ENCODE data around the gene CUEDC1.
"Not testable (repeated sequence)": the region's sequence is repeated elsewhere in the genome, so short reads cannot be mapped to it uniquely, and the experiment has no call there.

Gene CUEDC1

DNA sequence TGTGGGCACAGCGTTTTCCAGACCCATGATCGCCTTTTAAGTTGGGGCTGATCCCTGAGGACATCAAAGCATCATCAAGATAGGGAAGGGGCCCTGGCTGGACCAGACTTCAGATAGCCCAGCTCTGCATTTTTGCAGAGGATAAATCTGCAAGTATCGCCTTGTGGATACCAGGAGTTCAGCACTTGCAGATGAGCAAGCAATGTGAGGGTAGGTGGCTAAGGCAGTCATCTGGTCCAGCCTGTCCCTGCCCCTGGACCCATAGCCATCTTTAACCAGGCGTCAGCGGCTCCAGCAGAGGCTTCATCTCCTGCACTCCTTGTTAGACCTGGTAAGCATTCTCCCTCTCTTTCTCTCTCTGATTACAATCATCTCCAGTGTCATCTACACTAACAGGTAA, 96.4 kb downstream of the CUEDC1 start:
- DNase-seq = no peak

DNA sequence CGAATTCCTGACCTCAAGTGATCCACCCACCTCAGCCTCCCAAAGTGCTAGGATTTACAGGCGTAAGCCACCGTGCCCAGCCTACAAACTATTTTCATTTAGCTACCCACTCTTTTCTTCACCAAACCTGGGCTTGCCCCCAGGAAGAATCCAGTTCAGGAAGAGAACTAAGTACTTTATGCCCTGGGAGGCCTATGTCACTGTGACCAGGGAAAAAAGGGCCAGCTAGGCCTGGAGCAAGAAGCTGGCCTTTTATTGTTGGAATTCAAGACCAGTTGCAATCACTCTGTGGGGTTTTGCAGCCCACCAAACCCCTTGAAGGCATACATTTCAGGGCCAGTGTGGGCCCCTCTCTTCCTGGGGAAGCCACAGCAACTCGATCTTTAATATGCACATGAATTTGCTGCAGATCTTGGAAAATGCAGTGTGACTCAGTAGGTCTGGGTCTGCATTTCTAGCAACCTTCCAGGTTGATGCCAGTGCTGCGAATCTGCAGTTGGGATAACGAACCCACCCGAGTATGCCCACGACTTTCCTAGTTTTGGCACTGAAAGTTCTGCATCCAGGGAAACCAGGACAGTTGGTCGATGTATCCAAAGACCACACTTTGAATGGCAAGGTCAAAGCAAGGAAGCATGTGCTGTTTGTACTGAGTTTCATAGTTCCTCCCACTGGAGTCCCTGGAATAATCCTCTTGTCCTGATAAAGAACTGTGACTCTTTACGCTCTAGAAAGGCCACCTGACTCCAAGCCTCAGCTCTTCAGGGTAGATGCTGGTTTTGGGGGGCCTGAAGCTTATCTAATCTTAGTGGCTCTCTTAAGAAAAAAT, 98.2 kb downstream of the CUEDC1 start:
- DNase-seq = no peak

DNA sequence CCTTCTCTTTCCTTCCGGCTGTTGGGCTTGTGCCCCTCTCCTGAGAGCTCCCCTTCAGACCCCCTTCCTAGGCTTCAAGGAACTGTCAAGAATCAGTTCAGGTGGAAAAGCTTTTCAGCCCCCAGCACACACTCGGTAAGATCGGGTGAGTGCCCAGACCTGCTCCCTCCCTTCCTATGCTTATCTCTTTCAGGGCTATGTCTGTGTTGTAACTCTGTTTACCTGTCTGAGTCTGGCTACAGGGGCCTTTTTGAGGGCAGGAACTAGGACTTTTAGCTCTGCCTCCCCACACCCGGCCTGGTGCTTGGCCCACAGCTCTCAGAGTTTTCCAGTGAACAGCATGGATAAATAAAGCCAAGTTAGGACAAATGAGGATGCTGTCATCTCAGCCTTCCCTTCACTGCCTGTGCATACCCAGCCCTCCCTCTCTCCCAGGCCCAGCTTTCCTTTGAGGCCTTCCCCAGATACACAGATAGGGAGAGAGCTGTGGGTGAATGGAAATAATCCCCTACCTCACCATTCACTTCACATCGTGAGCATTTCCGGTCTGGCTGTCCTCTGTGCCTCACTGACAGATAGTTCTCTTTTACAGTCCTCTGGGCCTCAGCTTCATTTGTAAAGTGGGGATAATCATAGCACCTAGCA, 99.7 kb downstream of the CUEDC1 start:
- no peak for DNase-seq

DNA sequence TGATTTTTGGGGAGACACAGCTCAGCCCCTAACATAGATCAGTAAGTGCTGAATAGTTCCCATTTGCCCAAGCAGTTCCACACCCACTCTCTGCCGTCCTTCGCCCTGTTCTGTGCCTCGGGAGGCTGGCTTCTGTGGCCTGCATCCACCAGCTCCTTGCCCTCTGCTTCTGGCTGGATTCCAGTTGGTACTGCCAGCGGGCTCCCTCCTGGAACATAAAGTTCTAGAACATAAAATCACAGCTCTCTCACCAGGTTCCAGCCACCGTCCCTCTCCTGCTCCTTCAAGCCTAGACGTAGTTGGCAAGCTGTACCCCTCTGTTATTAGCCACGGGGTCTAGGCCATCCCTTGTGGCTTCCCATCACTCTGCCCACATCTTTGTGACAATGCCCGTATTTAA, 101.5 kb downstream of the CUEDC1 start:
- DNase-seq = no peak

DNA sequence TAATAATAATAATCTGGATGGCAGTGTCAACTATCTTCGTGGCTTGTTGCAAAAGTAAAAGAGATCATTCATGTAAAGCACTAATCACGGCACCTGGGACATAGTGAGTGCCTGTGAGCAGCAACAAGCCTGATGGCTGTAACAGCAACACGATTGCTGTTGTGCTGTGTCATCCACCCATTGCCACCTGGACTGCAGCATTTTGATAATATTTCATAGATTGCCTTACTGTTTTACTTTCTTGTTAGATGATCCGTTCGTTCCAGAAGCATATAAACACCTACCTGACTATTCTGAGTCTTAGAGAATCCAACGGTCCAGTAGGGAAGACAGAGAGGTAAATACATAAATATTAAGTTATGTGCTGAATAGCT, 102.3 kb downstream of the CUEDC1 start:
- no peak for DNase-seq

DNA sequence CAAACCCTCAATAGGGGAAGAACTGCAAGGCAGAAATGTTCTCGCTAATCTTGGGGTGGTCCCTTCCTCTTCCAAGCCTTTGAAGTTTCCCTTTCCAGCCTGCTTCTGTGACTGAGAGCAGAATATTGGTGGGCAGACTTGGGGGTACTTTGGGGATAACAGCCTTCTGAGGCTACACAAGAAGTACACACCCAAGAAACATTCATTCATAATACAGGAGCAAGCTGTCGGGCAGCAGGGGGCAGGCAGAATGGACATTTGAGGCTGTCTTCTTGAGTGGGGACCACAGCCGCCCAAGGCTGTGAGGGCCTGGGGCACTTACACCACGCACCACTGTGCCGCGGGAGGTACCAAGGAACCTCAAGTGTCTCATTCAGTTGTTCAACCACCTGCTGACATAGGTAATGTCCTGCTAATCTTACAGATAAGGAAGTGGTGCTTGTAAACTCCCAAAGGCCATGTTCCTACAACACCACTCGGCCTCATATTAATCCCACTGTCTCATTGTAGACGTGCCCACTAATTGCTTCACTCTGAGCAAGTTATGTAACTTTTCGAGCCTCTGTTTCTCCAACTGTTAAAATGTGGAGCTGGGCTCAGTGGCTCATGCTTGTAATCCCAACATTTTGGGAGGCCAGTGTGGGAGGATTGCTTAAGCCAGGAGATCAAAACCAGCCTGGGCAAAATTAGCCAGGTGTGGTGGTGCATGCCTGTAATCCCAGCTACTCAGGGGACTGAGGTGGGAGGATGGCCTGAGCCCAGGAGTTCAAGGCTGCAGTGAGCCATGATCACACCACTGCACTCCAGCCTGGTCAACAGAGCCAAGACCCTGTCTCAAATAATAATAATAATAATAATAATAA, 102.9 kb downstream of the CUEDC1 start:
- no peak for DNase-seq

DNA sequence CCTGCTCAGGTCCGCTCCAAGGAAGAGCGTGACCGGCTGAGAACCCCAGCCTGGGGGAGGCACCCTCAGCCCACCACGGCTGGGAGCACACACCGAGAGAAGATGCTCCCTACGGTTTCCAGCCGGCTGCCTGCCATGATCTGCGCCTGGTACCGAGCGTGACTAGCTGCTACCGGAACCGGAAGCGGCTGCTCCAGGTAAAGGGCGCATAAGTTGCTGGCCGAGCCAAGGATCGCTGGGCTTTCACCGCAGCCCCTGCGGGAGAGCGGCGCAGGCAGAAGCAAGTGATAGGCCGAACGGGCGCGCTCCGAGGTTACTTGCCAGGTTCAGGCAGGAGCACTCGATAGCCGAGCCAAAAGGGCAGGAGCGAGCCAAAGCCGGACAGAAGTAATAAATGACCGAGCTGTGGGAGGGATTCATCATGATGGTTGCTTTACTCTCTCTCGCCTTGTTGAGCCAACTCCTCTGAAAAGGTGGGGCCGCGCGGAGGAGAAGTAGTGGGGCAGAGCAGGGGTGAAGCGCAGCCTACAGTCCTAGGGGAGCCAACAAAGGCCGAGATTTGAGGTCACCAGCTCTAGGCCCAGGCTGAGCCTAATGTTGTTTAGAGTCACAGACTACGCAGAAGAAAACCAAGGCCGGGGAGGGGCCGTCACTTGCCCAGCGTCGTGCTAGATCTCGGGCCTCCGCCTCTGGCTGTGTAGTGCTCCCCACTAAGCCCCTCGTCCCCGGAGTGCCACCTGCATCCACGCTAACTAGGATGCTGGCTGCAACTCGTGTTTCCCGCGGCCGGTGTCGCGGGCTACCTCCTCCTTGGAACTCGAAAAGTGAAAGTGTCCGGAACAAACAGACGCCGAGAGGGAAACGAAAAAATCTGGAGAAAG, 105.1 kb downstream of the CUEDC1 start, which contains the start of gene MRPS23:
MRPS23 (minus strand) TSS at position 171 of the 881 bp plus-strand sequence; CDS start at position 137, 34 bp downstream.
- peak; percentile 96 to 97 (median 97) for DNase-seq

DNA sequence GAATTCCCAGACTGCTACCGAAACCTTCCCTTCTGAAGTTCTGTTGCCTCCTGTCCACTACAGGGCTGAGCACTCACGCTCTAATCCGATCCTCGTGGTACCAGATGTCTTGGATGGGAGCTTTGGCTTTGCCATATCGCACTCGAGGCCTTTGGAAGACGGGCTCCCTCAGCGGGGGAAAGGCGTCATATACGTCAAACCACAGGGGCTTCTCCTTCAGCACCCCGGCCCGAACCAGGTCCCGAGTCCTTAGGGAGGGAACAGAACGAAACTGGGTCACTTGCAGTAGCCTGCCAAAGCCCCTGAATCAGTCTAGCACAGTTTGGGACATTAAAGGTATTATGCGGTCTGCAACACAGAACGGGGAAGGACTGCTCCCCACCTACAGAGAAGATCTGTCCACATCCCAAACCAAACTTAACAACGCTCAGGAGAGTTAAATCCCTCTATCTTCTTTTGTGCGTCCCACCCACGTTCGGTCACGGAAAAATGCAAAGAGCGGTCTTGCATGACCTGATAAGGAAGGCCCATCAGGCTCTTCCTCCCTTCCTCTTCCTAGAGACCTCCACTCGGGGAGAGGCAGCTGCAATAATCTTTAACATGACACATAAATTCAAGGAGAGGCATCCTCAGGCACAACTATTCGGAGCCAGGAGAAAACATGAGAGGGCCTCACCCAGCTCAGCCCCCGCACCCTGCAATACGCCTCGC, 105.9 kb downstream of the CUEDC1 start:
- no peak for DNase-seq

DNA sequence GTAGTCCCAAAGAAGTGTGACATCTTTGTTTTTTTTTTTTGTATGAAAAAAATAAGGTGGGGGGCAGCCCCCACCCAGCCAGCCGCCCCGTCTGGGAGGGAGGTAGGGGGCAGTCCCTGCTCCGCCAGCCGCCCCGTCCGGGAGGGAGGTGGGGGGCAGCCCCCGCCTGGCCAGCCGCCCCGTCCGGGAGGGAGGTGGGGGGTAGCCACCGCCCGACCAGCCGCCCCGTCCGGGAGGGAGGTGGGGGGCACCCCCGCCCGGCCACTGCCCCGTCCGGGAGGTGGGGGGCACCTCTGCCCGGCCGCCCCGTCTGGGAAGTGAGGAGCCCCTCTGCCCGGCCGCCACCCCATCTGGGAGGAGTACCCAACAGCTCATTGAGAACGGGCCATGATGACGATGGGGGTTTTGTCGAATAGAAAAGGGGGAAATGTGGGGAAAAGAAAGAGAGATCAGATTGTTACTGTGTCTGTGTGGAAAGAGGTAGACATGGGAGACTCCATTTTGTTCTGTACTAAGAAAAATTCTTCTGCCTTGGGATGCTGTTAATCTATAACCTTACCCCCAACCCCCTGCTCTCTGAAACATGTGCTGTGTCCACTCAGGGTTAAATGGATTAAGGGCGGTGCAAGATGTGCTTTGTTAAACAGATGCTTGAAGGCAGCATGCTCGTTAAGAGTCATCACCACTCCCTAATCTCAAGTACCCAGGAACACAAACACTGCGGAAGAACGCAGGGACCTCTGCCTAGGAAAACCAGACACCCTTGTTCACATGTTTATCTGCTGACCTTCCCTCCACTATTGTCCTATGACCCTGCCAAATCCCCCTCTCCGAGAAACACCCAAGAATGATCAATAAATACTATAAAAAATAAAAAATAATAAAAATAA, 108.9 kb downstream of the CUEDC1 start:
- not testable (repeated sequence) for DNase-seq

DNA sequence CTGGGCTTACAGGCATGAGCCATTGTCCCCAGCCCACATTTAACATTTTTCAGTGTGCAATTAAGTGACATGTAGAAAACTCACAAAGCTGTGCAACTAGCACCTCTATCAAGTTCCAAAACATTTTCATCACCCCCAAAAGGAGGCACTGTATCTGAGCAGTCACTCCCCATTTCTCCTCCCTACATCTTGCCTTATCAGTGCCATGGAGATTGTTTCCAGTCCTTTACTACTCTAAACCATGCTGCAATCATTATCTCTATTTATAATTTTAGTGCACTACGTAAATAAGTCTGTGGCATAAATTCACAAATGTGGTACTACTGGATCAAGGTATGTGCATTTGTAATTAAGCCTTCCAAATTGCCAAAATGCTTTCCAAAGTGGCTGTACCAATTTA, 112.9 kb downstream of the CUEDC1 start:
- DNase-seq = no peak

DNA sequence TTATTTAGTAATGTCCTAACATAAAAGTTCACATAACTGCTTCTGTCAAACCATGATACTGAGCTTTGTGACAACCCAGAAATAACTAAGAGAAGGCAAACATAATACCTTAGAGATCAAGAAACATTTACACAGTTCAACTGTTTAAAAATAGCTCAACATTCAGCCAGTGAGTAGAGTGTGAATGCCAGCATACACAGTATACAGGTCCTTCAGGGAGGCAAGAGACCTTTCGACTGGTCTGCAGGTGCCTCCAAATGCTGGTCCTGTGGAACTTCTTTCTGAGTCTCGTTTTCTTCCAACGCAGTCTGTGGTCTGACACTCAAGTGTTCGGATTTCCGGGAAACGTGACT, 115.7 kb downstream of the CUEDC1 start:
- no peak for DNase-seq

DNA sequence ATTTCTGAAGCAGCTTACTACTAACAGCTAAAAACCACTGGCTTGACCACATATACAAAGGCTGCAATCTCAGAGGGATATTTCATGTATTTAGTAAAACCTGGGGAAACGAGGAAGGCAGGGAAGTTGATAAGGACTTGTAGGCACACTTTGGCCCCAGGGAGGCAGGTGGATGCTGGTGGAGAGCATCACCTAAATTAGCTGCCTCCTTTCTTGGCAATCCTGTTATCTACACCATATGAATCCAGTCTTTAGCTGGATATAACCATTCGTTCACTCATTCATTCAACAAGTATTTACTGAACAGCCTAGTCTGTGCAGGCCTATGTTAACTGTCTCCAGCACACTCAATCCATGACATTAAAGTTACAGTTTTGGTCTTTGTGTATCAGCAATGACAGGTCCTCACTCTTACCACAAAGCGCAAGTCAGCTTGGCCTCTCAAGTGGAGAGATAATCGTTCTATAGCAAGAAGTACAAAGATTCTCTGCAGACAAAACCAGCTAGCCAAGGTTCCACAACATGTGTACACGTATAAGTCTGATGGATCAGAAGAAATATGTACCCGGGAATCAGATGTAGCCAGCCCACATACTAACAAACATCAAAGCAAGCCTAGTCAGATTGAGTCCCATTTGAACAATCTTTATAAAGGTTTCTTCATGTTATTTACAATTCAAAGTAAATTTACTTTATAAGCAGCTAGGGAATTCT, 116.2 kb downstream of the CUEDC1 start:
- DNase-seq = no peak

DNA sequence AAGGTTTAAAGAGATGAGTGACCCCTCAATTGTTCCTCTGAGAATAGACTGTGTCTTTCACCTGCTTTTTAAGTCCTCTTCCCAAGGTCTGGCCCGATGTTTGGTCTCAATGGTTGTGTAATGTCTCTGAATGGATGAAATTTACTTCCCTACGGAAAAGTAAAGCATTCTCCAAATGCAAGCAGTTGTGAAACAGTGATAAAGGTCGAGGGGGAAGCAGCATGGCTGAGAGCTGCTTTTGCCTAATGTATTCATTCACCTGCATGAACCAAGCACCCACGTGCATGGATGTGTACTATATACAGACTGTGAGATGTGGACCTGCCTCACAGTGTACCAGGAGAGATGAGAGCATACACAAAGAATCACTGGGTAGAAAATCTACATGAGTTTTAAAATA, 116.8 kb downstream of the CUEDC1 start:
- DNase-seq = no peak

DNA sequence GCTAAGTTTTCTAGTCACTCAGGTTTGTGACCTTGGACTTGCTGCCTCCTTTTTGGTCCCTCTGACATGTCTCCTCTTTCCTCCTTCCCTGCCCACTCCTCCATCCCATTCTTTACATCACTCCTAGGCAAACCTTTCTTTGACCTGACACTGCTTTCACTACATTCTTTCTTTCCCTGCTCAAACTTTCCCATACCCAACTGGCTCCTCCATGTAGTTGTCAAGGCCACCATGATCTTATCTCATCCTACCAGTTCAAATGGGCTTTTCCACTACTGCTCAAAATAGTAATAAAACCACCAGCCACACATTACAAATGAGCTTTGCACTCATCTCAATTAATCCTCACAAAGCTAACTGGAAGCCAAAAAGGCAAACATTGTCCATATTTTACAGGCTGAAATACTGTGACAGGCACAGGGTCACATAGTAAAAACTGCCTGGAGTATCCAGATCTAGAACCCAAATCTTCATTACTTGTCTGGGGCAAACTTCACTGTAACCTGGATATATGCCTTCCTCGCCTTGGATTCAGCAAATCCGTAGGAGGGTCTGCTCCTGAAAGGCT, 119.8 kb downstream of the CUEDC1 start:
- DNase-seq = no peak

DNA sequence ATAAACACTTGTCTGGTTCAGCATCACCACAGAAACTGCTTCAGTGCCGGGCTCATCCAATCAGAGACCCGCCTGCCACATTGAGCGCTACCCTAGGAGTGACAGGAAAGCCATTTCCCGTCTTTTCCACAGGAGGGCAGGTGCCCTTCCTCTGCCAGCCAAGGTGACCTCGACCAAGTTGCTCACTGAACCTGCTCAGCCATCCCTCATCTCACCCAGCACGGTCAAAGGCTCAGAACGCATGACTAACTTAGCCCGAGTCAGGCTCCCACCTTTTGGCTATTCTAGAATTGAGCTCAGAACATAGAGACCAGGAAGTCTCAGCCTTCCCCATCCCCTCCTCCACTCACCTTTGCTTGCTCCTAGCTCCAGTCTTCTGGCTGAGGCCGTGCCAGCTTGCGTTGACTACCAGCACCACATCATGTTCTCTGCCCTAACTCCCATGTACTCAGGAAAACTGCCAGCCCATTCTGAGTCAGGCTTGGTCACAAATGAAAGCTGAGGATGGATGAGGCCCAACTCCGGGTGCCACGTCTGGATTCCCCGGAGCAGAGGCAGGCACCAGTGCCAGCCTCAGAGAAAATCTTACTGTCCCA, 121.0 kb downstream of the CUEDC1 start:
- DNase-seq = no peak

DNA sequence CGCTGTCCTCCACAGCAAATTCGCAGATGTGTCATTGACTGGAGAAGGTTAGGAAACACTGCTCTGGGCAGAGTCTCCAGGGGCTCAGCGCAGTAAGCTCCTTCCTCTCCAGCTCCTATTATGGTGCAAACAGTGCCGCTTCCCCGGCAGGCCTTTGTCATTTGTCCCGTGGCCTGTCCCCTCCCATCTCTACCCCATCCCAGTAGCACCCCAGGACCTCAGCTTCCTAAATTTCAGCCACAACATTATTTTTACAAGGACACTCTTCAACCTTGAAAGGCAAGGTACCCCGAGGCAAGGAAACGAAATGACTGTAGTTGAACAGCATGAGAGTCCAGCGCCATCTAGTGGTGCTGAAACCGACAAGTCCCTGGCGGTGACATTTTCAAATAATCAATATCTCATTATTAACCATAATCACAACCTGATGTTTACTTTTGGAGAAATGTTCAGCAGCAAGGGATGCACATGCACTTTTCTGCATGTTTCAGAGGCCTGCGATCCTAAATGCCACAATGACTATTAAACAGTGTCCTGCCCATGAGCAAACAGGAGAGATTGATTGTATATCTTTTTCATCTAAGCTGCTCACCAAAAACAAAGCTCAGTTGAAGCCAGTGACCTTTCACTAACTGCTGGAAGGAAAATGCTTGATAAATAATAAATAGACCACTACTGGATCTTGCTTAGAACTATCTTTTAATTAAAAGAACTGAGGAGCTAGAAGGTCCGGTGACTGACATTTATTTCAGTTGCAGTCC, 121.9 kb downstream of the CUEDC1 start:
- DNase-seq = peak; percentile 81 to 85 (median 83)

DNA sequence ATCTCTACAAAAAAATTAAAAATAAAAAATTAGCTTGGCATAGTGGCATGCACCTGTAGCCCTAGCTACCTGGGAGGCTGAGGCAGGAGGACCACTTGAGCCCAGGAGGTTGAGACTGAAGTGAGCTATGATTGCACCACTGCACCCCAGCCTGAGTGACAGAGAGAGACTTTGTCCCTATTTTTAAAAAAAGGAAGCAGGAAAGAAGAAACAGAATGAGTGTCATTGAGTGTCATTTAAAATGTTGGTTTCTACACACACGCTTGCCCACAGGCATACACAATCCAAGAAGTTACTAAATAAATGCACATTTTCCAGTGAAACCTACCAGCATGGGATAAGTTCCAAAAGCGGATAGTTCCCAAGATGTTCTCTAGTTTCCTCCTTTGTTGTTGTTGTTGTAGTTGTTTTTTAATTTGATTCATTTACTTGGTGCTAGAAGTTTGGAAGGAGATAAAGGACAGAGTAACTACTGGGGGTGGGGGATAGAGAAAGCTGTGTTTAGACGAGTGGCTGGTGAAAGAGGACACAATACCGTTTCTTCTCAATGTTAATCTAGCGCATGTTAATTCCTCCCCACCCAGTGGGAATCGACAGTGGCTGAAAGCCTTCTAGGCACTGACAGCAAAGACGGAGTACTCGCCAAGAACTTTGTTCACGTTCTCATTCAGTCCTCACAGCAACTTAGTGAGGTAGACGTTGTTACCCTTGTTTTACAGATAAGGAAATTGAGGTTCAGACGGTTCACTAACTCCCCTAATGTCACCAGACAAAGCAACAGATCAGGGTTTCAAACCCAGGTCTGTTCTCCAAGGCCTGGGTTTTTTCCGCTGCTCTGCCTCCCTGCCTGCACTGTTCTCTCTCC, 122.7 kb downstream of the CUEDC1 start:
- peak; percentile 53 to 73 (median 69) for DNase-seq
